Smooth muscle cell (in vitro differentiated cells): ENCODE measurements around the gene SLC13A3. TPM values are rescaled to one million over a fixed set of nuclear protein-coding genes. Genes with fewer than 3 reads are reported as not detected.
"Not testable (repeated sequence)": the region's sequence is repeated elsewhere in the genome, so short reads cannot be mapped to it uniquely, and the experiment has no call there.

Source experiments
- DNase-seq: peaks from one replicate; lab custom pipeline; 2025; ENCODE audit not compliant: unreplicated experiment; lab: John Stamatoyannopoulos, UW
- H2AFZ ChIP-seq: fragments of 200-600 bp; sonication (generic); 2 replicates; pipeline ENCODE4 v1.6.0; 2016; ENCODE audit warnings: antibody characterized with exemption, low read depth, mild to moderate bottlenecking
- H3F3A ChIP-seq: fragments of 200-600 bp; sonication (generic); 2 replicates; pipeline ENCODE4 v1.6.0; 2017; ENCODE audit warnings: antibody characterized with exemption, low read depth
- H3K27ac ChIP-seq: fragments of 200-600 bp; sonication (generic); 2 replicates; pipeline ENCODE4 v1.5.1; 2016; ENCODE audit warnings: low read depth, mild to moderate bottlenecking
- H3K27me3 ChIP-seq: fragments of 200-600 bp; sonication (generic); 2 replicates; pipeline ENCODE4 v1.6.1; 2016; ENCODE audit warnings: low read depth, mild to moderate bottlenecking
- H3K36me3 ChIP-seq: fragments of 200-600 bp; sonication (generic); 2 replicates; pipeline ENCODE4 v1.5.1; 2016; ENCODE audit warnings: low read depth
- H3K4me1 ChIP-seq: fragments of 200-600 bp; sonication (generic); 2 replicates; pipeline ENCODE4 v1.5.1; 2016; ENCODE audit warnings: low read depth
- H3K4me2 ChIP-seq: fragments of 200-600 bp; sonication (generic); 2 replicates; pipeline ENCODE4 v1.6.0; 2016; ENCODE audit warnings: mild to moderate bottlenecking
- H3K4me3 ChIP-seq: fragments of 200-600 bp; sonication (generic); 2 replicates; pipeline ENCODE4 v1.5.1; 2016; ENCODE audit warnings: mild to moderate bottlenecking
- H3K79me2 ChIP-seq: fragments of 200-600 bp; sonication (generic); 2 replicates; pipeline ENCODE4 v1.6.0; 2016; ENCODE audit warnings: low read depth, mild to moderate bottlenecking
- H3K9ac ChIP-seq: fragments of 200-600 bp; sonication (generic); 2 replicates; pipeline ENCODE4 v1.6.0; 2016; ENCODE audit warnings: low read depth
- H3K9me3 ChIP-seq: fragments of 200-600 bp; sonication (generic); replicated peaks from 2 replicates; pipeline ENCODE4 v1.5.1; 2016; ENCODE audit warnings: low read depth
- H4K20me1 ChIP-seq: fragments of 200-600 bp; sonication (generic); 2 replicates; pipeline ENCODE4 v1.6.0; 2016; ENCODE audit warnings: low read depth
- WGBS: methylation state at CpG from one replicate; pipeline ENCODE4 v1.1.7; 2016; ENCODE audit warnings: low lambda C conversion rate; 5-methylcytosine and 5-hydroxymethylcytosine counted together
- polyA plus RNA-seq: library from polyadenylated mRNA; unstranded; fragments of >200 nt; fragmentation: Nextera tagmentation; extraction: Ambion mirVana; gene quantifications from 2 replicates; pipeline ENCODE4 v1.2.1, GENCODE V29; 2016
- total RNA-seq: library from RNA; depleted of rRNA; stranded (reverse); fragments of >200 nt; gene quantifications from 2 replicates; pipeline ENCODE4 v1.2.3, GENCODE V29; 2014
- TF ChIP-seq, protein P1 (sequence below): fragments of 200-600 bp; sonication (generic); IDR thresholded peaks from 2 replicates; pipeline ENCODE4 v1.5.1; 2017; ENCODE audit warnings: borderline replicate concordance, mild to moderate bottlenecking, antibody characterized with exemption; ENCODE audit not compliant: insufficient read depth, poor library complexity, severe bottlenecking

Gene SLC13A3
- total and polyA plus RNA-seq, 2 experiments from 2014 or later: 6.4 to 7.7 TPM

DNA sequence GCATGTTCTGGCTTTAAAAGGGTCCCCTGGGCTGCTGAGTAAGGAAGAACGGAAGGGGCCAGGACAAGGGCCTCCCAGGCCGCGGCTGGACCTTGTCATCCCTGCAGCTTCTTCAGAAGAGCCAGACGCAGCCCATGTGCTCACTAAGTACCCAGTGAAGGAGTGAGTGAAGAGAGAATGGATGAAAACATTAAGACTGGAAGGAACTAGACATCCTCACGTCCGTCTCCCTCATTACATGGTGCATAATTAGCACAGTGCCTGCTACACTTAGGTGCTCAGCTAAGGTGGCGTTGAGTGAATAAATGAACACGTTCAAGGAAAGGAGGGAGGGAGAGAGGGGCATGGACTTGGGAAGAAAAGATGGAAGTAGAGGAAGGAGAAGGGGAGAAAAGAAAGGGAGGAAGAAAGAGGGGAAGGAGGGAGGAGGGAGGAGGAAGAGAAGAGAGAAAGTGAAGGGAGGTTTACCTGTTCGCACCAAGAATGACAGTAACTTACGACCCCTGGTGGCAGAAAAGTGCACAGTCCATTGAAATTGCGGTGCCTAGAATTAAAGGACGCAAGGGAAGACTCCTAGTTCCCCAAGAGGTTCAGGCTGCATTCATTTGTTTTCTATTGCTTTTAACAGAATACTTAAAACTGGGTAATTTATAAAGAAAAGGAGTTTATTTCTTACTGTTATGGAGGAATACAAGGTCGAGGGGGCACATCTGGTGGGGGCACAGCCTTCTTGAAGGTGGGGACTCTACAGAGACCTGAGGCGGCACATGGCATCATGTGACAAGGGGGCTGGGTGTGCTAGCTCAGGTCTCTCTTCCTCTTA, 30.0 kb upstream of the SLC13A3 start:
- peaks cover 39% of the 10 kb centered on the region for H3K79me2 ChIP-seq
- TF ChIP-seq, protein P1, sequence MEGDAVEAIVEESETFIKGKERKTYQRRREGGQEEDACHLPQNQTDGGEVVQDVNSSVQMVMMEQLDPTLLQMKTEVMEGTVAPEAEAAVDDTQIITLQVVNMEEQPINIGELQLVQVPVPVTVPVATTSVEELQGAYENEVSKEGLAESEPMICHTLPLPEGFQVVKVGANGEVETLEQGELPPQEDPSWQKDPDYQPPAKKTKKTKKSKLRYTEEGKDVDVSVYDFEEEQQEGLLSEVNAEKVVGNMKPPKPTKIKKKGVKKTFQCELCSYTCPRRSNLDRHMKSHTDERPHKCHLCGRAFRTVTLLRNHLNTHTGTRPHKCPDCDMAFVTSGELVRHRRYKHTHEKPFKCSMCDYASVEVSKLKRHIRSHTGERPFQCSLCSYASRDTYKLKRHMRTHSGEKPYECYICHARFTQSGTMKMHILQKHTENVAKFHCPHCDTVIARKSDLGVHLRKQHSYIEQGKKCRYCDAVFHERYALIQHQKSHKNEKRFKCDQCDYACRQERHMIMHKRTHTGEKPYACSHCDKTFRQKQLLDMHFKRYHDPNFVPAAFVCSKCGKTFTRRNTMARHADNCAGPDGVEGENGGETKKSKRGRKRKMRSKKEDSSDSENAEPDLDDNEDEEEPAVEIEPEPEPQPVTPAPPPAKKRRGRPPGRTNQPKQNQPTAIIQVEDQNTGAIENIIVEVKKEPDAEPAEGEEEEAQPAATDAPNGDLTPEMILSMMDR: peak; percentile 70
- DNase-seq: no peak

DNA sequence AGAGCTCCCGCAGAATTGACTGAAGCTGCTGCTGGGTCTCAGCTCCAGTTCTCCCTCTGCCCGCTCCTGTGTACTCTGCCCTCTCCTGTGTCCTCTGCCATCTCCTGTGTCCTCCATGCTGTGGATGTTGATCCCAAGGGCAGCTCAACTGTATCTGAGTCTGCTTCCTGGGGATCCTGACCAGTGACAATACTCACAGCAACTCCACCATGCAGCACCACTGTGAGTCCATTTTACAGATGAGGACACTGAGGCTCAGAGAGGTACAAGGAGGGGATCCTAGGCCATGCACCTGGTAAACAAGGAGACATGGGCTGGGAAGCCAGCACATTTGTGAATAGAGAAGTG, 29.4 kb upstream of the SLC13A3 start:
- Histone ChIP-seq H3K27me3 (no peaks in the 10 kb centered on the region), H3K4me3 (no peak overlapping the region), H3K4me2 (no peak overlapping the region), H3K4me1 (peaks cover 23% of the 10 kb centered on the region), H3K79me2 (peaks cover 34% of the 10 kb centered on the region), H2AFZ (no peak overlapping the region), H3K9ac (no peak overlapping the region), H4K20me1 (peaks cover 27% of the 10 kb centered on the region), H3F3A (peaks cover 10% of the 10 kb centered on the region), H3K27ac (no peak overlapping the region), H3K9me3 (no peaks in the 10 kb centered on the region), H3K36me3 (no peaks in the 10 kb centered on the region)
- no peak for DNase-seq
- 94% methylated on average over 2 of the region's 2 CpGs for WGBS
- TF ChIP-seq, protein P1: no peak

More for the DNA sequence above, 30.0 kb upstream of the SLC13A3 start:
- 56% methylated on average over 14 of the region's 14 CpGs for WGBS
- Histone ChIP-seq H3F3A (peaks cover 11% of the 10 kb centered on the region), H3K9ac (no peak overlapping the region), H3K36me3 (no peaks in the 10 kb centered on the region), H4K20me1 (peaks cover 27% of the 10 kb centered on the region), H3K27me3 (no peaks in the 10 kb centered on the region), H3K9me3 (no peaks in the 10 kb centered on the region), H3K4me2 (no peak overlapping the region), H2AFZ (no peak overlapping the region), H3K27ac (no peak overlapping the region), H3K4me1 (peaks cover 23% of the 10 kb centered on the region), H3K4me3 (no peak overlapping the region)

GRCh38 chr20:46678516-46678915, 27.3 kb upstream of the SLC13A3 start:
- Histone ChIP-seq H3K9me3 (no peaks in the 10 kb centered on the region), H3F3A (no peaks in the 10 kb centered on the region), H3K4me2 (no peak overlapping the region), H4K20me1 (peaks cover 27% of the 10 kb centered on the region), H3K4me1 (peaks cover 20% of the 10 kb centered on the region), H3K79me2 (peaks cover 21% of the 10 kb centered on the region), H3K27ac (no peak overlapping the region), H3K27me3 (no peaks in the 10 kb centered on the region), H3K36me3 (no peaks in the 10 kb centered on the region), H2AFZ (no peak overlapping the region), H3K4me3 (no peak overlapping the region), H3K9ac (no peak overlapping the region)
- TF ChIP-seq, protein P1: no peak
- no peak for DNase-seq
- 96% methylated on average over 4 of the region's 4 CpGs for WGBS

DNA sequence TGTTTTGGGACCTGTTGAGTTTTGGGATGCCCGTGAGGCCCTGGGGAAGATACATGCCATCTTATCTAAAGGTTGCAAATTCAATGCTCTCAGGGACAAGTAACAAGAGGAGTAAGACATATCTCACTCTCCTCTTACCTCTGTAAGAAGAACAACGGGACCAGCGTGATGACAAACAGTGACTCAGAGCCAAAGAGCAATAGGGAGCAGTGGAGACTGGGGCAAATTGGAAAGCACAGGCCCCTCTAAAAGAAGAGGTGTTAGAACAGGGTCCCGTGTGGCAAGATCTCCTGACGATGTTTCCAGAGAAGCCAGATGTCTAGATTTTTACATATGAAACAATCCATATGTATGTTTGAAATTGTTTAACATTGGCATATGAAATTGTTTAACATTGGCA, 26.3 kb upstream of the SLC13A3 start:
- peaks cover 10% of the 10 kb centered on the region for H3K4me1 ChIP-seq
- H3K27me3 ChIP-seq: no peaks in the 10 kb centered on the region
- H3K4me2 ChIP-seq: no peak overlapping the region
- TF ChIP-seq, protein P1: no peak
- H3K9me3 ChIP-seq: no peaks in the 10 kb centered on the region
- no peak overlapping the region for H3K27ac ChIP-seq
- H2AFZ ChIP-seq: no peak overlapping the region
- H3F3A ChIP-seq: no peaks in the 10 kb centered on the region
- WGBS: 93% methylated on average over 5 of the region's 5 CpGs
- H3K4me3 ChIP-seq: no peak overlapping the region
- peaks cover 24% of the 10 kb centered on the region for H4K20me1 ChIP-seq
- H3K36me3 ChIP-seq: no peaks in the 10 kb centered on the region
- peaks cover 12% of the 10 kb centered on the region for H3K79me2 ChIP-seq
- DNase-seq: no peak
- no peak overlapping the region for H3K9ac ChIP-seq

DNA sequence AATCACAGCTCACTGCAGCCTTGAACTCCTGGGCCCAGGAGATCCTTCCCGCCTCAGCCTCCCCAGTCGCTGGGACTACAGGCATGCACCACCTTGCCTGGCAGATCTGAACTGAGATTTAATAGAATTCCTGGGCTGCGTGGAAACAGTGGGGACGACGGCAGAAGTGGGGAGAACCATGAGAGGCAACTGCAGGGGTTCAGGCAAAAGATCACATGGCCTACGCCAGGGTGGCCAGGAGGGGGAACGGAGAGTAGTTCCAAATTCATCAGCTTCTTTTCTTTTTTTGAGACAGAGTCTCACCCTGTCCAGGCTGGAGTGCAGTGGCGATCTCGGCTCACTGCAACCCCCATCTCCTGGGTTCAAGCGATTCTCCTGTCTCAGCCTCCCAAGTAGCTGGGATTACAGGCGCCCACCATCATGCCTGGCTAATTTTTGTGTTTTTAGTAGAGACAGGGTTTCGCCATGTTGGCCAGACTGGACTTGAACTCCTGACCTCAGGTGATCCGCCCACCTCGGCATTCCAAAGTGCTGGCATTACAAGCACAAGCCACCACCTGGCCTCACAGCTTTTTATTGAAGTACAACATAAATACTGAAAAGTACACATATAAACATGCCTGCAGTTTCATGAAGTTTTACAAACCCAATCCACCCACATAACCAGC, 25.5 kb upstream of the SLC13A3 start:
- not testable (repeated sequence) for H3K4me3 ChIP-seq, H3K27ac ChIP-seq, H3K9me3 ChIP-seq, H3K79me2 ChIP-seq, H2AFZ ChIP-seq, H3K4me1 ChIP-seq, H3K4me2 ChIP-seq, H3K9ac ChIP-seq, DNase-seq, H3K36me3 ChIP-seq, H3K27me3 ChIP-seq, H3F3A ChIP-seq
- 96% methylated on average over 13 of the region's 14 CpGs for WGBS
- H4K20me1 ChIP-seq: peaks cover 16% of the 10 kb centered on the region
